Mesenchymal stem cell (in vitro differentiated cells and primary cell): Measurements from ENCODE around the gene PTPRN2.
"Not testable (repeated sequence)": the region's sequence is repeated elsewhere in the genome, so short reads cannot be mapped to it uniquely, and the experiment has no call there.

ENCODE experiments used
- DNase-seq: peaks from one replicate; pipeline ENCODE4 v3.0.0-alpha.2; 2013
- H2AFZ ChIP-seq: one replicate; pipeline ENCODE4 v1.6.1; 2013; ENCODE audit warnings: low read depth, mild to moderate bottlenecking, control low read depth, inconsistent platforms, low read length, moderate library complexity
- H2AK5ac ChIP-seq: 2 replicates; pipeline ENCODE4 v1.6.1; 2013; ENCODE audit warnings: low read length, moderate library complexity, mild to moderate bottlenecking, inconsistent platforms; ENCODE audit not compliant: severe bottlenecking
- H2BK120ac ChIP-seq: one replicate; pipeline ENCODE4 v1.6.1; 2013; ENCODE audit warnings: low read depth, mild to moderate bottlenecking, inconsistent platforms, low read length, moderate library complexity
- H2BK12ac ChIP-seq, 2 experiments: one replicate each; pipeline ENCODE4 v1.6.1; 2013; ENCODE audit warnings: inconsistent platforms in 2 of 2, low read length in 2 of 2, mild to moderate bottlenecking in 2 of 2, moderate library complexity in 2 of 2, control low read depth in 1 of 2
- H2BK15ac ChIP-seq: one replicate; pipeline ENCODE4 v1.6.1; 2013; ENCODE audit warnings: mild to moderate bottlenecking, low read depth, inconsistent platforms; ENCODE audit not compliant: poor library complexity, severe bottlenecking
- H2BK5ac ChIP-seq: 2 replicates; pipeline ENCODE4 v1.6.1; 2013; ENCODE audit warnings: low read depth, mild to moderate bottlenecking, low read length, control low read depth, inconsistent platforms; ENCODE audit not compliant: poor library complexity, severe bottlenecking
- H3K14ac ChIP-seq, 2 experiments: one replicate each; pipeline ENCODE4 v1.6.1; 2013; ENCODE audit warnings: inconsistent platforms in 2 of 2, low read length in 2 of 2, control low read depth in 1 of 2, mild to moderate bottlenecking in 1 of 2, moderate library complexity in 1 of 2
- H3K18ac ChIP-seq, 2 experiments: one replicate each; pipeline ENCODE4 v1.6.1; 2013; ENCODE audit warnings: inconsistent platforms in 2 of 2, low read length in 2 of 2, control low read depth in 1 of 2, low read depth in 1 of 2, mild to moderate bottlenecking in 1 of 2
- H3K23ac ChIP-seq, 2 experiments: one replicate each; pipeline ENCODE4 v1.6.1; 2013; ENCODE audit warnings: inconsistent platforms in 2 of 2, low read length in 2 of 2, mild to moderate bottlenecking in 2 of 2, moderate library complexity in 2 of 2, control low read depth in 1 of 2
- H3K27ac ChIP-seq: 2 replicates; pipeline ENCODE4 v1.5.1; 2013; ENCODE audit warnings: mild to moderate bottlenecking, moderate library complexity, low read length, control low read depth, inconsistent platforms; ENCODE audit not compliant: poor library complexity, severe bottlenecking
- H3K27me3 ChIP-seq, 2 experiments: 2 replicates each; pipeline versions ENCODE4 v1.6.1 to v1.7.0; 2013; ENCODE audit warnings: low read length in 2 of 2, mild to moderate bottlenecking in 2 of 2, moderate library complexity in 2 of 2, control low read depth in 1 of 2, inconsistent platforms in 1 of 2; ENCODE audit not compliant: control insufficient read depth in 1 of 2, insufficient read depth in 1 of 2
- H3K36me3 ChIP-seq, 2 experiments: 2 replicates each; pipeline versions ENCODE4 v1.6.1 to v1.7.0; 2013; ENCODE audit warnings: low read length in 2 of 2, control low read depth in 1 of 2, inconsistent platforms in 1 of 2, low read depth in 1 of 2, mild to moderate bottlenecking in 1 of 2; ENCODE audit not compliant: insufficient read depth in 2 of 2, control insufficient read depth in 1 of 2
- H3K4ac ChIP-seq, 2 experiments: one replicate each; pipeline ENCODE4 v1.6.1; 2013; ENCODE audit warnings: inconsistent platforms in 2 of 2, low read length in 2 of 2, mild to moderate bottlenecking in 2 of 2, moderate library complexity in 2 of 2, control low read depth in 1 of 2, low read depth in 1 of 2
- H3K4me1 ChIP-seq: 2 replicates; pipeline ENCODE4 v1.6.1; 2013; ENCODE audit warnings: low read depth, low read length, control low read depth; ENCODE audit not compliant: control insufficient read depth, insufficient read depth
- H3K4me2 ChIP-seq: 2 replicates; pipeline ENCODE4 v1.6.1; 2013; ENCODE audit warnings: low read length, mild to moderate bottlenecking, inconsistent platforms; ENCODE audit not compliant: poor library complexity, severe bottlenecking
- H3K4me3 ChIP-seq, 2 experiments: 2 replicates each; pipeline versions ENCODE4 v1.5.1 to v1.7.0; 2013; ENCODE audit warnings: low read length in 2 of 2, mild to moderate bottlenecking in 2 of 2, control low read depth in 1 of 2, low read depth in 1 of 2; ENCODE audit not compliant: insufficient read depth in 1 of 2
- H3K79me1 ChIP-seq: replicated peaks from 2 replicates; pipeline ENCODE4 v1.6.1; 2013; ENCODE audit warnings: mild to moderate bottlenecking, control low read depth, low read length, inconsistent platforms; ENCODE audit not compliant: poor library complexity, severe bottlenecking
- H3K9ac ChIP-seq: 2 replicates; pipeline ENCODE4 v1.7.0; 2013; ENCODE audit warnings: mild to moderate bottlenecking, low read length, moderate library complexity
- H3K9me3 ChIP-seq: 2 replicates; pipeline ENCODE4 v1.7.0; 2013; ENCODE audit warnings: mild to moderate bottlenecking, low read length; ENCODE audit not compliant: control insufficient read depth
- H4K8ac ChIP-seq: one replicate; pipeline ENCODE4 v1.6.1; 2013; ENCODE audit warnings: inconsistent platforms, mild to moderate bottlenecking, low read length, moderate library complexity
- H4K91ac ChIP-seq: one replicate; pipeline ENCODE4 v1.6.1; 2013; ENCODE audit warnings: mild to moderate bottlenecking, low read length, inconsistent platforms
- WGBS: methylation state at CpG from one replicate; pipeline ENCODE4 v1.1.7; 2013; ENCODE audit warnings: mixed read lengths; 5-methylcytosine and 5-hydroxymethylcytosine counted together

PTPRN2 gene

GRCh38 chr7:157695609-157696008 lies 892.0 kb downstream of the PTPRN2 start:
- H3K18ac ChIP-seq, H4K8ac ChIP-seq, H2BK5ac ChIP-seq, H3K27ac ChIP-seq, H2BK15ac ChIP-seq, H3K4ac ChIP-seq, H3K36me3 ChIP-seq, DNase-seq, H3K14ac ChIP-seq, H2BK120ac ChIP-seq, H3K4me2 ChIP-seq, H3K79me1 ChIP-seq, H3K9me3 ChIP-seq, H2AFZ ChIP-seq, H2BK12ac ChIP-seq, H2AK5ac ChIP-seq, H3K23ac ChIP-seq, H4K91ac ChIP-seq, H3K4me3 ChIP-seq, H3K9ac ChIP-seq: not testable (repeated sequence)
- WGBS = 88% methylated on average over 2 of the region's 2 CpGs
- Histone ChIP-seq H3K4me1 (peaks cover 22% of the 10 kb centered on the region), H3K27me3 (peaks cover 24 to 29% of the 10 kb centered on the region in 2 experiments)

GRCh38 chr7:157694376-157694665 lies 893.3 kb downstream of the PTPRN2 start:
- no peak overlapping the region for H2AK5ac ChIP-seq
- no peak overlapping the region for H3K4ac ChIP-seq
- no peak for DNase-seq
- H3K27me3 ChIP-seq = peaks cover 36 to 39% of the 10 kb centered on the region in 2 experiments
- H2BK12ac ChIP-seq = no peak overlapping the region
- no CpG with 5 or more reads among the region's 6 CpGs for WGBS
- H3K4me3 ChIP-seq = no peak overlapping the region
- H3K23ac ChIP-seq = no peak overlapping the region
- H3K4me1 ChIP-seq = peaks cover 30% of the 10 kb centered on the region
- no peak overlapping the region for H2BK120ac ChIP-seq
- no peak overlapping the region for H2BK5ac ChIP-seq
- H4K8ac ChIP-seq = no peak overlapping the region
- no peak overlapping the region for H3K4me2 ChIP-seq
- H3K9ac ChIP-seq = no peak overlapping the region
- no peaks in the 10 kb centered on the region for H3K79me1 ChIP-seq
- H3K9me3 ChIP-seq = no peaks in the 10 kb centered on the region
- no peak overlapping the region for H3K18ac ChIP-seq
- H2AFZ ChIP-seq = no peak overlapping the region
- no peak overlapping the region for H4K91ac ChIP-seq
- no peaks in the 10 kb centered on the region for H3K36me3 ChIP-seq
- H2BK15ac ChIP-seq = no peak overlapping the region
- H3K14ac ChIP-seq = no peak overlapping the region
- no peak overlapping the region for H3K27ac ChIP-seq

- no peak overlapping the region for H3K4me2 ChIP-seq
- H3K27ac ChIP-seq = no peak overlapping the region
- H3K9ac ChIP-seq = no peak overlapping the region
- no peak overlapping the region for H3K14ac ChIP-seq
- H4K91ac ChIP-seq = no peak overlapping the region
- no peak overlapping the region for H3K4me3 ChIP-seq
- peaks cover 42 to 45% of the 10 kb centered on the region in 2 experiments for H3K27me3 ChIP-seq
- no peak overlapping the region for H2BK12ac ChIP-seq
- H2BK15ac ChIP-seq = no peak overlapping the region
- no peaks in the 10 kb centered on the region for H3K79me1 ChIP-seq
- H4K8ac ChIP-seq = no peak overlapping the region
- H3K18ac ChIP-seq = no peak overlapping the region
- 5% methylated on average over 35 of the region's 64 CpGs for WGBS
- no peak overlapping the region for H2BK120ac ChIP-seq
- H3K4me1 ChIP-seq = peaks cover 34% of the 10 kb centered on the region
- no peaks in the 10 kb centered on the region for H3K9me3 ChIP-seq
- H3K4ac ChIP-seq = no peak overlapping the region
- H2BK5ac ChIP-seq = no peak overlapping the region
- H3K36me3 ChIP-seq = no peaks in the 10 kb centered on the region
- no peak for DNase-seq
- H3K23ac ChIP-seq = no peak overlapping the region
- no peak overlapping the region for H2AK5ac ChIP-seq
- no peak overlapping the region for H2AFZ ChIP-seq
These were observed 893.9 kb downstream of the PTPRN2 start for GRCh38 chr7:157693521-157694375.

GRCh38 chr7:157693071-157693520 lies 894.5 kb downstream of the PTPRN2 start:
- no peak overlapping the region for H3K18ac ChIP-seq
- H3K9ac ChIP-seq = no peak overlapping the region
- no peak overlapping the region for H2AFZ ChIP-seq
- no peak overlapping the region for H2BK120ac ChIP-seq
- no peak overlapping the region for H3K4me3 ChIP-seq
- no peak overlapping the region for H3K4ac ChIP-seq
- H3K23ac ChIP-seq = no peak overlapping the region
- no peaks in the 10 kb centered on the region for H3K79me1 ChIP-seq
- H3K27me3 ChIP-seq = peaks cover 48 to 52% of the 10 kb centered on the region in 2 experiments
- H4K91ac ChIP-seq = no peak overlapping the region
- H2BK5ac ChIP-seq = no peak overlapping the region
- no peak for DNase-seq
- no peak overlapping the region for H2BK12ac ChIP-seq
- H3K4me1 ChIP-seq = peaks cover 34% of the 10 kb centered on the region
- H3K27ac ChIP-seq = no peak overlapping the region
- H2AK5ac ChIP-seq = no peak overlapping the region
- H3K4me2 ChIP-seq = no peak overlapping the region
- H3K9me3 ChIP-seq = no peaks in the 10 kb centered on the region
- H3K36me3 ChIP-seq = no peaks in the 10 kb centered on the region
- no peak overlapping the region for H4K8ac ChIP-seq
- no peak overlapping the region for H3K14ac ChIP-seq
- H2BK15ac ChIP-seq = no peak overlapping the region
- 4% methylated on average over 14 of the region's 47 CpGs for WGBS
